ELF-1 (cell line): ENCODE results near the gene DEFB116.
A peak's percentile ranks its signal among the peaks of the same experiment; 100 is the strongest.
"Not testable (repeated sequence)": the region's sequence is repeated elsewhere in the genome, so short reads cannot be mapped to it uniquely, and the experiment has no call there.

Source experiments
- DNase-seq: peaks from one replicate; pipeline ENCODE4 v3.0.0-alpha.2; 2016; ENCODE audit warnings: low read depth, low spot score

DEFB116 gene, protein sequence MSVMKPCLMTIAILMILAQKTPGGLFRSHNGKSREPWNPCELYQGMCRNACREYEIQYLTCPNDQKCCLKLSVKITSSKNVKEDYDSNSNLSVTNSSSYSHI

DNA sequence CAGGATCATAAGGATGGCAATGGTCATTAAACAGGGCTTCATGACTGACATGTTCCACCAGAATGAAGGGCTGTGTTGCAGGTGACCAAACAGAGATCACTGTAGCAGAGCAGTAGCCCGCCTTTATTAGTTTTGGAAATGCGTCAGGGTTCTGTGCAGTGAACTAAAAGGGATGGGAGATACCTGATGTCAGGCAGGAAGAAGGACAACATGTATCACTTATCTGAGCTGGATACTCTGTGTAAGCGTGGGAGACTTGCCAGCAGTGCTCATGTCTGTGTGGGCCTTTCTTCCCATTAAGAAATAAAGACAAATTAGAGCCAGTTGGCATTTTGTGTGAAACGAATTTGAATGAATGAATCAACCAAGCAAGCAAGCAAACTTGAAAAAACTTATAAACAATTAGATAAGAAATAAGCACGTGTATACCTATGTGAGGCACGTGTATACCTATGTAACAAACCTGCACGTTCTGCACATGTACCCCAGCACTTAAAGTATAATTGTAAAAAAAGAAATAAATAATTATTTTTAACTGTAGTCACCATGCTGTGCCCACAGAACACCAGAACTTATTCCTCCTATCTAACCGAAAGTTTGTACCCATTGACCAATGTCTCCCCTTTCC lies at the start of gene DEFB116:
TSS of gene DEFB116 (minus strand) at position 51 of the 628 bp plus-strand sequence. CDS start at position 51, 0 bp downstream.
- no peak for DNase-seq

DNA sequence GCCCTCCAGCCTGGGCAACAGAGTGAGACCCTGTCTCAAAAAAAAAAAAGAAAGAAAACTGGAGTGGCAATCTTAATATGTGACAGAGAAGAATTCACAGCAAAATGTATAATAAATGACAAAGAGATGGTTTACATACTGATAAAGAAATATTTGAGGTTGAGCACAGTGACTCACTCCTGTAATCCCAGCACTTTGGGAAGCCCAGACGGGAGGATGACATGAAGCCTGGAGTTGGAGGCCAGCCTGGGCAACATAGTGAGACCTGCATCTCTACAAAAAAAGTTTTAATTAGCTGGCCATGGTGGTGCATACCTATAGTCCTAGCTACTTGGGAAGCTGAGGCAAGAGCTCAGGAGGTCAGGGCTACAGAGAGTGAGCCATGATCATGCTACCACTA lies 47.6 kb upstream of the DEFB116 start:
- DNase-seq: no peak

GRCh38 chr20:31341470-31341869 lies 33.1 kb upstream of the DEFB116 start:
- DNase-seq: no peak

- DNase-seq: no peak
Observed at GRCh38 chr20:31330893-31331292, 22.5 kb upstream of the DEFB116 start.

DNA sequence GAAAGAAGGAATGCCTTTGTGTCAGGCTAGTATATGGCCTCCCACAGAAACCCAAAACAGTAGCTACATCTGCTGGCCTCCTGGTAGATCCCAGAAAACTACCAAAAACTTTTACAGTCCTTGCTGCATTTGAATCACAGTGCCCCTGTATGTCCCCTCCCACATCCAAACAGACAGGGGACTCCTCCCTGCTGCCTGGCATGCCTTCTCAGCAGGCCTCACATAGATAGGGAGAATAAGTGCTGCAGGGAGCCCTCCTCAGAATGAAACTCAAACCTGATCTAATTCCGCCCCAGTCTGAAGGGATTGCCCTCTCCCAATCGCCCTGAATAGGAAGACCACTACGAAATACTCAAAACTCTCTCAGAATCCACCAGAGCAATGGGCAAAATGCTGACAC lies 14.1 kb upstream of the DEFB116 start:
- DNase-seq: peak; percentile 23

GRCh38 chr20:31284964-31285363 lies 23.4 kb downstream of the DEFB116 start:
- DNase-seq: not testable (repeated sequence)

DNA sequence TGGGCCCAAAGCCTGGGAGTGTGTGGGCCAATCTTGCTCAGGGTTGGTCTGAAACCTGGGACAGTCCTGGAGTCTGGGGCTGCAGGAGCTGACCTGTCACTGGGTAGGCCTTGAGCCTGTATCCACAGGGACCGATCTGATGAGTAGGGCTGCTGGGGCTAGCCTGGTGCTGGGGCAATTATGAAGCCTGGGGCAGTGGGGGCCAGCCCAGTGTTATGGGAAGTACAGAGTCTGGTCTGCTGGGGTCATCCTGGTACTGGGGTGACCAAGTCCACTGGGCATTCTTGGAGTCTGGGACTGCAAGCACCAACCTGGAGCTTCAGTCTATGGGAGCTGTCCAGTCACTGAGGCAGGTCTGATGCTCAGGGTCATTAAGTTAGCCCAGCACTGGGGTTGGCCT lies 30.2 kb downstream of the DEFB116 start:
- DNase-seq: no peak

- no peak for DNase-seq
Observed at GRCh38 chr20:31274441-31274840, 33.9 kb downstream of the DEFB116 start.

- DNase-seq: peak; percentile 23
Observed at GRCh38 chr20:31260326-31260932, 48.0 kb downstream of the DEFB116 start.

DNA sequence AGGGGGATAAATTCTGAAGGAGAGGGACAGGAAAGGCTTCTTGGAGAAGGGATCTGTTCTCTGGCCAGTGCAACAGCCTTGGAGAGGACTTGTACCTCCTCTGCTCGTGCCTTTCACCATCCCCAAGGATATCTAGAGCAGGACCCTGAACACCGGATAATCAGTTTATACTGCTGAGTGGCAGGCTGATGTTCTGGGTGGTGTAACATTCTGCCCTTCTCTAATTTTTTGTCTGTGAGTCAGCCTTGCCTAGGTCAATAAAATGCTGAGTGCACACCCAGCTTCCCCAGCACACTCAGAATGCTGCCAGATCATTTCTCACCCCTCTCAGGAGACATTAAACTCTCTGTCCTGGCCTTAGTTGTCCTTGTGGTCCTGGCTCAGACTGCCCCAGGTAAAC lies 51.0 kb downstream of the DEFB116 start, which contains the start of gene DEFB115:
TSS of gene DEFB115 (plus strand) at position 301 of the 400 bp plus-strand sequence. CDS start at position 301, 0 bp downstream.
- no peak for DNase-seq

DNA sequence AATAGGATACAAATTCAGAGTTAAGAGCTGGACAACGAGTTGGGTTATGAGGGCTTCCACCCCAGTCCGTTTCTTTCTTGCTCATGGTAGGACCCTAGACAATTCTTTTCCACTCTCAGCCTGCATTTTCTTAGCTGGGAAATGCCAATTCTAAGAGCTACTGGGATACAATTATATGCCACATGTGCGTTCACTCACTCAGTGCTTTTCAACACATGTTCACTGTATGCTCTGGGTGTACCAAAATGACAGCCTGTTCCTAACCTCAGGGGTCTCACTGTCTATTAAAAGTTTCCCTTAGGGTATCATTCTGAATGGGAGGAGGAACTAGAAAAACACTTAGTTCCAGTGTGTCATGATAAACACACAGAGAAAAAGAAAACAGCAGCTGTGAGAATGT lies 51.4 kb downstream of the DEFB116 start:
- no peak for DNase-seq
